SIG-M5 treated with dmso at 0.1 percent for 504 hours (cell line): ENCODE results near the gene GRN.
A peak's percentile ranks its signal among the peaks of the same experiment; 100 is the strongest.
"Not testable (repeated sequence)": the region's sequence is repeated elsewhere in the genome, so short reads cannot be mapped to it uniquely, and the experiment has no call there.

Experiments
- DNase-seq: peaks from one replicate; lab custom pipeline; 2025; ENCODE audit not compliant: unreplicated experiment; lab: John Stamatoyannopoulos, UW

GRN gene

DNA sequence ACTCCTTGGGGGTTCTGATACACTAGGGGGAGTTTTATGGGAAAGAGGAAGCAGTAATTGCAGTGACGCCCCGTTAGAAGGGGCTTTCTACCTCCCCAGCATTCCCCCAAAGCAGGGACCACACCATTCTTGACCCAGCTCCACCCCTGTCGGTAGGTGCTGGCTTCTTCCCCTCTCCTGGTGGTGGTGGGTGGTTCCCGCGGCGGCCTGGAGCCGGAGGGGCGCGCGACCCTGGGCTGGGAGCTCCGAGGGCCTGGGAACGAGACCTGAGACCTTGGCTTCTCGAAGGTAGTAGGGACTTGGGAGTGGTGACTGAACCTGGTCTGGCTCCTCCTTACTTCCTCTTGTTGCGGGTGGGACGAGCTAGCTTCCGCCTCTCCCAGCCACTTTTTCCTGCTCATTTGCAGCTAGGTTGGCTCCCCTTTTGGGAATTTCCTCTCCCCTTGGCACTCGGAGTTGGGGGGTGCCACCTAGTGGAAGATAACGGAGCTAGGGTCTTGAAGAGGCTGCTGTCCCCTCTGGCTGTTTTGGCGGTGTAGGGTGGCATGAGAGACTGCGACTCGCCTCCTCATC lies 438 bp downstream of the GRN start:
- peak; percentile 59 for DNase-seq

DNA sequence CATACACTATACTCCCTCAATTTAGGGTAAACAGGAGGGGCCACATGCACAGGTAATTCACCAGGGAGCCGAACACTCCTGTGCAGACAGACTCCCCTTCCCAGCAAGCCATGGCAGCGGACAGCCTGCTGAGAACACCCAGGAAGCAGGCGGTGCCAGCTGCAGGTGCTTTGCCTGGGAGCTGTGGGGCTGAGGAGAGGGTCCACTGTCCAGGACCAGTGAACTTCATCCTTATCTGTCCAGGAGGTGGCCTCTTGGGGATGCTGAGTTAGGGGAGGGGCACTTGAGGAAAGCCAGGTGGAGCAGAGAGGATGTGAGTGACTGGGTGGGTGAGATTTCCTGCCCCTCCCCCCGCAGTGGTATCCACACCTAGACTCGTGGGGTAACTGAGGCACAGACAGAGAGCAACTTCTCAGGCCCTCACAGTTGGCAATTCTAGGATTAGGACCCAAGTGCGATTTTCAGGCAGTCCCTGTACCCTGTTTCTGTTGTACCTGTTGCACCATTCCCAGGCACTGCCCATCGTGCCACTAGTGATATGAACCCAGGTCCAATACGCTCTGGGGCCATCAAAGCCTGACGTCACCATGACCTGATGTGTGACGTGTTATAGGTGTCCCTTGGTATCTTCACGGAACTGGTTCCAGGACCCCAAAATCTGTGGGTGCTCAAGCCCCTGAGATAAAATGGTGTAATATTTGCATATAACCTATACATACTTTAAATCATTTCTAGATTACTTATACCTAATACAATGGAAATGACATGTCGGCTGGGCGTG lies 1.2 kb downstream of the GRN start:
- DNase-seq = no peak

DNA sequence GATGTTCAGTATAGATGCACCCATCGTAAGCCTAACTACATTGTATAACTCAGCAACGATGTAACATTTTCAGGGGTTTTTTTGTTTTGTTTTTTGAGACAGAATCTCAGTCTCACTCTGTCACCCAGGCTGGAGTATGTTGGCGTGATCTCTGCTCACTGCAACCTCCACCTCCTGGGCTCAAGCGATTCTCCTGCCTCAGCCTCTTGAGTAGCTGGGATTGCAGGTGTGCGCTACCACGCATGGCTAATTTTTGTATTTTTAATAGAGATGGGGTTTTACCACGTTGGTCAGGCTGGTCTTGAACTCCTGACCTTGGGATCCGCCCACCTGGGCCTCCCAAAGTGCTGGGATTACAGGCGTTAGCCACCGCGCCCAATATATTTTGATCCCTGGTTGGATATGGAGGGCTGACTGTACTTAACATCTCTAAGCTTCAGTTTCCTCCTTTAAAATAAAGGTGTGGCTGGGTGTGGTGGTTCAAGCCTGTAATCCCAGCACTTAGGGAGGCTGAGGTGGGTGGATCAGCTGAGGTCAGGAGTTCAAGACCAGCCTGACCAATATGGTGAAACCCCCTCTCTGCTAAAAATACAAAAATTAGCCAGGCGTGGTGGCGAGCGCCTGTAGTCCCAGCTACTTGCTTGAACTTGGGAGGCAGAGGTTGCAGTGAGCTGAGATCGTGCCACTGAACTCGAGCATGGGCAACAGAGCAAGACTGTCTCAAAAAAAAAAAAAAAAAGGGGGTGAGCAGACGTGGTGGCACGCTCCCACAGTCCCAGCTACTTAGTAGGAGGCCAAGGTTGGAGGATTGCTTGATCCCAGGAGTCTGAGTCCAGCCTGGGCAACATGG lies 2.3 kb downstream of the GRN start:
- DNase-seq = not testable (repeated sequence)

DNA sequence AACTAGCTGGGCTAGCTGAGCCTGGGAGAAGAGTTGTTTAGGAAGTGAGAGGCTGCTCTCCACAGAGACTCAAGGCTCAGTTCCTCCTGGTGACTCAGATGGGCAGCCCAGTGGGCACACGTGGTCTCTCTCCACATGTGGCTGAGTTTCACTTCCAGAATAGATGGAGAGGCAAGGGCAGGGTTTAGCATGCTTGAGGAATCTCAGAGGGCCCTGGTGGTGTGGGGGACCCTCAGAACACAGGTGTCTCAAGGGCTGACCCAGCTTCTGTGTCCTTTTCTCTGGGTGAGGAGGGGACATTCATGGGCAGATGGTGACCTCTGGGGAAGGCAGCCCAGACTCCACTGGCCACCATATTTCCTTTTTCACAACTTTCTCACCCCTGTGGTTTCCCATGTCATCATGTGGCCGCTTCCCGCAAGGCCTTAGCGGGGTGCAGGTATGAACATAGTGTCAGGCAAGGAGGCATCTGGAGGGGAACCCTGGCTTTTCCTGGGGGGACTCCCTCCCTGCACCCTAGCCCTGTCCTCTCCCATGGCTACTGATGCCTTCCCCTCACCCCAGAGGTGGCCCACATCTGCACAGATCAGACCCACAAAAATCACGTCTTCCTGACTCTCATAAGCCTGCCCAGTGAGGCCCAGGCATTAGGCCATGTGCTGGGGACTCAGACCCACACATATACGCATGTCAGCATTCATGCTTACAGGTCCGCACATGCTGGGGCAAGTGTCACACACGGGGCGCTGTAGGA lies 3.3 kb downstream of the GRN start:
- DNase-seq = peak; percentile 98

DNA sequence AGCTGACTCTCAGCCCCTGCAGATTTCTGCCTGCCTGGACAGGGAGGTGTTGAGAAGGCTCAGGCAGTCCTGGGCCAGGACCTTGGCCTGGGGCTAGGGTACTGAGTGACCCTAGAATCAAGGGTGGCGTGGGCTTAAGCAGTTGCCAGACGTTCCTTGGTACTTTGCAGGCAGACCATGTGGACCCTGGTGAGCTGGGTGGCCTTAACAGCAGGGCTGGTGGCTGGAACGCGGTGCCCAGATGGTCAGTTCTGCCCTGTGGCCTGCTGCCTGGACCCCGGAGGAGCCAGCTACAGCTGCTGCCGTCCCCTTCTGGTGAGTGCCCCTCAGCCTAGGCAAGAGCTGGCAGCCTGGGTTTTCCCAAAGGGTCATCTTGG lies 3.9 kb downstream of the GRN start:
- DNase-seq = no peak

DNA sequence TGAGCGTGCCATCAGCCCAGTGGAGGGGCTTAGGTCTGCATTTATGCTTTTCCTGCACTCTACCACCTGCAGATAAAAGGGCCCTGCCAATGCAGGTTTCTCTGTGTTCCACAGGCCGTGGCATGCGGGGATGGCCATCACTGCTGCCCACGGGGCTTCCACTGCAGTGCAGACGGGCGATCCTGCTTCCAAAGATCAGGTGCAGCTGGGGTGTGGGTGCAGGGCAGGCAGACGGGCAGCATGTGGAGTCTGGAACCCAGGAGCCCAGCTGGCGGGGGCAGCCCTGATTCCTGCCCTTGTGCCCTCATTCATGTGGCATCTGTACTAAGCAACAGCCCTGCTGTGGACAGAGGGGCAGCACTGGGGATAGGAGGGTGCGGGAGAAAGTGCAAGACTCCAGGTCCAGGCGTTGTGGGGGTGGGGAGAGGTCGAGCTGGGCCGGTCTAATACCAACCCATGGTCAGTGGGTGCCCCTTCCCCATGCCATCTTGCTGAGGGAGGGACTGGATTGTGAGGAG lies 4.5 kb downstream of the GRN start:
- DNase-seq = no peak

DNA sequence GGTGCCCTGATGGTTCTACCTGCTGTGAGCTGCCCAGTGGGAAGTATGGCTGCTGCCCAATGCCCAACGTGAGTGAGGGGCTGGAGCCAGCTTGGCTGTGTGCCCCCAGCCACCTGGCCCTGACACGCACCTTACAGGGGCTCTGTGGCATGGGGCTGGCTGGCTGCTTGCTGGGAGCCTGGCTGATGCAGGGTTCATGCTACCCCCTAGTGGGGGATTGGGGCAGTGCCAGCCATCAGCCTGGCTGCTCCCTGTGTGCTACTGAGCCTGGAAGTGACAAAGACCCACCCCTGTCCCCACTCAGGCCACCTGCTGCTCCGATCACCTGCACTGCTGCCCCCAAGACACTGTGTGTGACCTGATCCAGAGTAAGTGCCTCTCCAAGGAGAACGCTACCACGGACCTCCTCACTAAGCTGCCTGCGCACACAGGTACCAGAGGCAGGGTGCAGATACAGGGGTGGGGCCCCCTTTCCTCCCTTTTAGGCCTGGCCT lies 5.7 kb downstream of the GRN start:
- DNase-seq = peak; percentile 65

DNA sequence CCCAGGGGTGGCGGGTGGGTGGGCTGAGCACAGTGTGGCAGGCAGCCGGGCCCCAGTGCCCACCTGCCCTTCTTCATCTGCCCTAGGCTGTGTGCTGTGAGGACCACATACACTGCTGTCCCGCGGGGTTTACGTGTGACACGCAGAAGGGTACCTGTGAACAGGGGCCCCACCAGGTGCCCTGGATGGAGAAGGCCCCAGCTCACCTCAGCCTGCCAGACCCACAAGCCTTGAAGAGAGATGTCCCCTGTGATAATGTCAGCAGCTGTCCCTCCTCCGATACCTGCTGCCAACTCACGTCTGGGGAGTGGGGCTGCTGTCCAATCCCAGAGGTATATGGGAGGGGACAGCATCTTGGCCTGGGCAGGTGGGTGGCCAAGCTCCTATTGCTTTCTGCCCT lies 6.4 kb downstream of the GRN start:
- no peak for DNase-seq

DNA sequence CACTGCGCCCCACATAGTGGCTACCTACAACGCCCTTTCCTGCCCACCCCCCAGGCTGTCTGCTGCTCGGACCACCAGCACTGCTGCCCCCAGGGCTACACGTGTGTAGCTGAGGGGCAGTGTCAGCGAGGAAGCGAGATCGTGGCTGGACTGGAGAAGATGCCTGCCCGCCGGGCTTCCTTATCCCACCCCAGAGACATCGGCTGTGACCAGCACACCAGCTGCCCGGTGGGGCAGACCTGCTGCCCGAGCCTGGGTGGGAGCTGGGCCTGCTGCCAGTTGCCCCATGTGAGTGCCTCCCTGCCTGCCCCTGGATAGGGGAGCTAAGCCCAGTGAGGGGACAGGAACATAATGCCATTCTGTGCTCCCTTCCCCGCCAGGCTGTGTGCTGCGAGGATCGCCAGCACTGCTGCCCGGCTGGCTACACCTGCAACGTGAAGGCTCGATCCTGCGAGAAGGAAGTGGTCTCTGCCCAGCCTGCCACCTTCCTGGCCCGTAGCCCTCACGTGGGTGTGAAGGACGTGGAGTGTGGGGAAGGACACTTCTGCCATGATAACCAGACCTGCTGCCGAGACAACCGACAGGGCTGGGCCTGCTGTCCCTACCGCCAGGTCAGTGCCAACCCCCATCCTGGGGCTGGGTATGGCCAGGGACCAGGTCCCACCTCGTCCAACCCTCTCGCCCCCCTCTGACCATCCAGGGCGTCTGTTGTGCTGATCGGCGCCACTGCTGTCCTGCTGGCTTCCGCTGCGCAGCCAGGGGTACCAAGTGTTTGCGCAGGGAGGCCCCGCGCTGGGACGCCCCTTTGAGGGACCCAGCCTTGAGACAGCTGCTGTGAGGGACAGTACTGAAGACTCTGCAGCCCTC lies 7.1 kb downstream of the GRN start:
- DNase-seq = no peak

DNA sequence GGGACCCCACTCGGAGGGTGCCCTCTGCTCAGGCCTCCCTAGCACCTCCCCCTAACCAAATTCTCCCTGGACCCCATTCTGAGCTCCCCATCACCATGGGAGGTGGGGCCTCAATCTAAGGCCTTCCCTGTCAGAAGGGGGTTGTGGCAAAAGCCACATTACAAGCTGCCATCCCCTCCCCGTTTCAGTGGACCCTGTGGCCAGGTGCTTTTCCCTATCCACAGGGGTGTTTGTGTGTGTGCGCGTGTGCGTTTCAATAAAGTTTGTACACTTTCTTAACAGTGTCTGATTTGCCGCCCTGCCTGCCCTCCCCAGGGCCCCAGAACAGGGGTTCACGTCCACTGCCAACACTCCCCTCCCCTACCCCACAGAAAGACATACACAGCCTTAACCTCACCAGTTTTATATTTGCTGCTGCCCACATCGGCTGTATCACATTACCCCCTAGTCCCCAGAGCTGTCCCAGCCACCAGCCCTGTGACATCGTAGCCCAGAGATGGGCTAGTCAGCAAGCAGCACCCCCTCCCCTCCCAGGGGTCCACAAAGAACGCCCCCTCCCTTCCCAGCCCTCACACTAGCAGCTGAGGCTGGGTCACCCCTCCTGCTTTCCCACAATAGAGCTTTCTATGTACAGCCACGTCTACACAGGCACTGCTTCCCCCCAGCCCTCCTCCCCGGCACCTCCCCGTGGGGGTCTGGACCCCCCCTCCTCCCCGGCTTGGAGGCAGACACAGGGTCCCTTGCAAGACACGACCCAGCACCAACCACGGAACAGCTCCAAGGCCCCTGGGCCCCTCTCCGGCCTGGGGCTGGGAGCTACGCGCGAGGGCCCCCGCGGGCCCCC lies 7.9 kb downstream of the GRN start:
- DNase-seq = no peak

DNA sequence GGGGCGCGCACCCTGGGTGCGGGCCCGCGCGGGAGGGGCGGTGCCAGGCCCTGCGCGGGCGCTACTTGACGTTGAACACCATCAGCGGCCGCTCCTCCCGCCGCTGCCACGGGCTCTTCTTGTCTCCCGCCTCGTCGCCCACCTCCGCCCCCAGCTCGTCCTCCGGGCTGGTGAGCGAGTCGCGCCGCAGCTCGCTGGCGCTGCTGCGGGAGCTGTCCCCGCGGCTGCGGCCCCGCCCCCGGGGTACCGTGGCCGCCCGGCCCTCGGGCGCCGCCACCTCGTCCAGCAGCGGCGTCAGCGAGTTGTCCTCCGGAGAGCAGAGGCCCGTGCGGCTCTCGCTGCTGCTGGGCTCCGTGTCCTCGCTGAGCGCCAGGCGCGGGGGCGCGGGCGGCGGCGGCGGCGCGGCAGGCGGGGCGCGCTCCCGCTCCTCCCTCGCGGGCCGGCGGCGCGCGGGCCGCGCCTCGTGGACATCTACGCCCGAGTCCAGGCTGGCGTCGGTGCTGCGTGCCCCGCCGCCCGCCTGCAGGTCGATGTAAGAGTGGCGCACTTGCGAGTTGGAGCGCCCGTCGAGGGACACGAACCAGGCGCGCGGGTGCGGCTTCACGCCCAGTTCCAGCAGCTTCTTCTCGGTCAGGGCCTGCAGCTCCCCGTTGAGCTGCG lies 8.7 kb downstream of the GRN start:
- DNase-seq = no peak

DNA sequence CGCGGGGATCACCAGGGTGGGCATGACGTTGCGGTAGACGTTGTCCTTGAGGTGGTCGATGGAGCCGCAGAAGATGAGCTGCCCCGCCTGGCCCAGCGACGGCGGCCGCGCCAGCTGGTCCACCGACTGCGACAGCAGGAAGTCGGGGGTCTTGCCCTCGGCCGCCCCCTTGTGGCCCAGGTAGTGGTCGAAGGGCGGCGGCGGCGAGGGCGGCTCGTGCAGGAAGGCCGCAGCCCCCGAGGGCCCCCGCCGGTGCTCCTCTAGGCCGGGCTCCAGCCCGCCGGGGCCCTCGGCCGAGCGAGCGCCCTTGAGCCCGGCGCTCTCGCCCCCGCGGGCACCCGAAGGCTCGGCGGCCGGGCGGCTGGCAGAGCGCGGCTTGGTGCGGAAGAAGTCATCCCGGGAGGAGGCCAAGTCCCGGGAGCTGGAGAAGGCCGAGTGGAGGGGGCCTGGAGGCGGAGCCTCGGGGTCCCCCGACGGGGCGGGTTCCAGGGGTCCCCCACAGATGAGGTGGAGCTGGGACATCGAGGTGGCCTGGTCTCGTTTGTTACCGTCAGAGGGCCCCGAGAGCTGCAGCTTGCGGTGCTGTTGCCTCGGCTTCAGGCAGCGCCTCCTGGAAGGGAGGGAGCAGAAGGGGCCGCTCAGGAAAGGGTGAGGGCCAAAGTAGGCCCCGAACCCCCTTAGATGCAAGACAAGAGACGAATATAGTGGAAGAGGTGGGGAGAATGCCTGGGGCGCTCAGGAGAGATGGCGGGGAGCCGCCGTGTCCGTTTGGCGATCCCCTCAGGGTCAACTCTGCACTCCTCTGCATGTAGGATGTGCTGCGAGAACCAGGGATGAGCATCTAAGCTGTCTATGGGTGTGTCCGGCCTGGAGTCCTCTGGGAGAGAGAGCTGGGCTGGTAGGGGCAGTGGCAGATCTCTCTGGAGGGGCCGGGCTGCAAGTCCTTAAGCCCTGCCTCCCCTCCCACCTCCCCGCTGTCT lies 9.8 kb downstream of the GRN start:
- DNase-seq = no peak

DNA sequence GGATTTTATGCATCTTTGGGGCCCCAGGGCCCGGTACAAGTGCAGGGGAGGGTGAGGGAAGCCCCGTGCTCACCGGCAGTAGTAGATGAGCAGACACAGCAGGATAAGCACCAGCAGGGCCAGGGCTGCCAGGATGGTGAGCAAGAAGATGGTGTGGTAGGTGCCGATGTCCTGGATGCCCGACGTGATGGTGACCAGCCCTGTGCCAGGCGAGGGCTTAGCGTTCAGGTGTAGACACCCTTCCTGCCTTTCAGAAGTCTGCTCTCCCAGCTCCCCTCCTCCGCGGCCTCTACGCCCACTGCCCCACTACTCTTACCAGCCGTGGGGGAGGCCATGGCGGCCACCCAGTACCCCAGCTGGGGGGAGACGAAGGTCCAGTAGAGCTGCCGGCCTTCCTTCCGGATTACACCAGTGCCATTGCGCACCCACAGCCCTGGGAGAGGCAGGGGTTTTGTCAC lies 10.6 kb downstream of the GRN start:
- DNase-seq = no peak

DNA sequence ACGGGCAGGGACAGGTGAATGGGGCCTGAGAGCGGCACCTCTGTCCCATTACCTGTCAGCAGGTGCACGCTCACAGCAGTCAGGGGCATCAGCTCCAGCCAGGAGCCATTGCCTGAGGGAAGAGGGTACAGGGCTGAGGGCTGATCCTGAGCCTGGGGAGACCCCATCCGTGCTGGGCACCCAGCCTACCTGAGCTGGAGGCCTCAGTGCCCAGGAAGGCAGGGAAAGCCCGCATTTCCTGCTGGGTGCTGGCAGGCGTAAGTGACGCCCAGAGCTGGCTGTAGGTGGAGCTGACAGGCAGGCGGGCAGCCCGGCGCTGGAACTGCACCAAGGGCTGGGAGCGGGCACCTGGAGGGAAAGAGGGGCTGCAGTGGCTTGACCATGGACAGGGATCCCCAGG lies 11.1 kb downstream of the GRN start:
- no peak for DNase-seq

DNA sequence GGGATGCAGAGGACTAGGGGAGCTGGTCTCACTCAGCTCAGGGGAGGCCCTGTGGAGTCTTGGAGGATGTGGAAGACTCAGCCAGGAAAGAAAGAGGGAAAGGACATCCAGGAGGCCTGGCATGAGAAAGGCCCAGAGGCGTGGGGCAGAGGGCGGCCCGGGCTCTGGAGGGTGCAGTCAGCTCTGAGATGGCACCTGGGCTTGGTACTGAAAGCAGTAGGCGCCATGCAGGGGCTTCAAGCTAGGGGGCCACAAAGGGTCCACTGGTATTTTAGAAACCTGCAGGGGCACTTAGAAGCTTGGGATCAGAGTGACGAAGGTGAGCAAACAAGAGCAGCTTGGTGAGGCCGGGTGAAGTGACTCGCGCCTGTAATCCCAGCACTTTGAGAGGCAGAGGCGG lies 13.0 kb downstream of the GRN start:
- DNase-seq = no peak

DNA sequence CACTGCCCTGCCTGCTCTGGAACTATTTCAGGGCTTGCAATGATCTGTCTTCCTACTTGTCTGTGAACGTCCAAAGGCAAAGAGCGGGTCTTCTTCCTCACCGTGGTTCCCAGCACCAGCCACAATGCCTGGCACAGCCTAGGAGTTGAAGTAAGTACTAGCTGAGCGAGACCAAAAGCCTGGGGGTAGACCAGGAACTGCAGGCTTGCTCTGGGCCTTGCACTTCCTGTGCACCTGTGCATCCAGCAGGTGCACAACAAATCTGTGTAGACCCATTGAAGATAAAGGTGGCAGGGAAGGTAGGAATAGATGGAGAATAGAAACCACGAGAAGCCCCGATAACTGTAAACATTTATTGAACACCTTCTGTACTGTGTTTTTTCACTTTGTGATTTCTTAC lies 13.9 kb downstream of the GRN start:
- DNase-seq = no peak

DNA sequence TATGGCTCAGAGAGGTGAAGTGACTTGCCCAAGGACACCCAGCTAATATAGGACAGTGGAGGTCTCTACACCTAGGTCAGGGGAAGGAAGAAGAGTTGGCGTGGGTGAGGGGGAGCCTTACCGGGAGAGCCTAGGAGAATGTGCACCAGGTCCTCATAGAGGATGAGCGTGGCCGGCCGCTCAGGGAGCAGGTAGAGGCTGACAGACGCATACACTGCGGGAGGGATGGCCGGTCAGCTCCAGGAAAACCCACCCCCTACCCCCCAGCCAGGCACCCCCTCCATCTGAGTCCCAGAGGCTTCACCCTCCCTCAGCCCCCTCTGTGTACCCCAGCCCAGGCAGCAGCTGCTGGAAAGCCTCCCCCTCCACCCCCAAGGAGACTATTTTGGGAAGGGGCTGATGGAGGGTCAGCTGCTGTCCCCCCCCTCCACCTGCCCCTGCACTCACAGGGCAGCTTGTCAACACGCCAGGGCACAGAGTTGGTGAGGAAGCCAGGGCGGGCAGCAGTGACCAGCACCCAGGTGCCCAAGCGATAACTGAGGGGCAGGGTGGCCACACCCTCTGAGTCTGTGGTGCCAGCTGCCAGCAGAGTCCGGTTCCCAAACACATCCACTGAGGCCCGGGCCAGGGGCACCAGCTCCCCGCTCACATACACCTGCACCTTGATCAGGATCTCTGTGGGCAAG lies 14.5 kb downstream of the GRN start:
- DNase-seq = no peak
